Stimulated activated CD4-positive, alpha-beta T cell treated with anti-CD3 and anti-CD28 coated beads, Interleukin-2, amount 100 ng/mL, for 4 hours (primary cell): Measurements from ENCODE around the gene BHMT.
"Not testable (repeated sequence)": the region's sequence is repeated elsewhere in the genome, so short reads cannot be mapped to it uniquely, and the experiment has no call there.

Experiments used
- DNase-seq: peaks from one replicate; pipeline ENCODE4 v3.0.0-alpha.2; 2020; ENCODE audit warnings: low read depth

BHMT gene

GRCh38 chr5:79111960-79112702 lies 522 bp downstream of the BHMT start:
- DNase-seq = no peak

GRCh38 chr5:79112703-79113058 lies 1.1 kb downstream of the BHMT start:
- no peak for DNase-seq

GRCh38 chr5:79119486-79119885 lies 7.9 kb downstream of the BHMT start:
- DNase-seq = no peak

GRCh38 chr5:79120221-79120620 lies 8.6 kb downstream of the BHMT start:
- no peak for DNase-seq

GRCh38 chr5:79122973-79123372 lies 11.4 kb downstream of the BHMT start:
- DNase-seq = no peak

- DNase-seq = no peak
These were observed 13.0 kb downstream of the BHMT start for GRCh38 chr5:79124607-79125006.

- DNase-seq = no peak
These were observed 19.2 kb downstream of the BHMT start for GRCh38 chr5:79130781-79131180.

- no peak for DNase-seq
These were observed 21.6 kb downstream of the BHMT start for GRCh38 chr5:79133121-79133656.

- peak; percentile 51 for DNase-seq
These were observed 22.2 kb downstream of the BHMT start for GRCh38 chr5:79133657-79134451.

- DNase-seq = no peak
These were observed 24.4 kb downstream of the BHMT start for GRCh38 chr5:79135790-79136553.

GRCh38 chr5:79136618-79137017 lies 25.0 kb downstream of the BHMT start:
- DNase-seq = no peak

GRCh38 chr5:79140553-79140952 lies 28.9 kb downstream of the BHMT start:
- DNase-seq = no peak

- no peak for DNase-seq
These were observed 32.2 kb downstream of the BHMT start for GRCh38 chr5:79143684-79144379.

- no peak for DNase-seq
These were observed 35.5 kb downstream of the BHMT start for GRCh38 chr5:79147076-79147475.

GRCh38 chr5:79149433-79149832 lies 37.8 kb downstream of the BHMT start:
- DNase-seq = no peak

GRCh38 chr5:79151942-79152671 lies 40.5 kb downstream of the BHMT start:
- no peak for DNase-seq

- DNase-seq = no peak
These were observed 45.7 kb downstream of the BHMT start for GRCh38 chr5:79157305-79157704.

- not testable (repeated sequence) for DNase-seq
These were observed 50.0 kb downstream of the BHMT start for GRCh38 chr5:79161647-79162046.

- no peak for DNase-seq
These were observed 56.4 kb downstream of the BHMT start for GRCh38 chr5:79168031-79168430.

- DNase-seq = no peak
These were observed 59.1 kb downstream of the BHMT start for GRCh38 chr5:79170661-79171060.

- no peak for DNase-seq
These were observed 60.1 kb downstream of the BHMT start for GRCh38 chr5:79171635-79172245.
